Neural crest cell (in vitro differentiated cells): ENCODE data around the gene FOXP4. TPM values are rescaled to one million over a fixed set of nuclear protein-coding genes. Genes with fewer than 3 reads are reported as not detected.

Experiments
- DNase-seq: peaks from one replicate; pipeline ENCODE4 v3.0.0; 2021; ENCODE audit warnings: low read depth, mixed read lengths, low spot score
- H3K27ac Mint-ChIP-seq: one replicate; pipeline ENCODE4 v1.8.0; 2021; ENCODE audit warnings: mild to moderate bottlenecking, mixed read lengths; ENCODE audit not compliant: unreplicated experiment
- H3K27me3 Mint-ChIP-seq: 2 replicates; pipeline ENCODE4 v1.8.0; 2021; ENCODE audit warnings: low read depth, mild to moderate bottlenecking, mixed read lengths
- H3K36me3 Mint-ChIP-seq: 2 replicates; pipeline ENCODE4 v1.8.0; 2021; ENCODE audit warnings: low read depth, mild to moderate bottlenecking, mixed read lengths
- H3K4me1 Mint-ChIP-seq: 2 replicates; pipeline ENCODE4 v1.8.0; 2021; ENCODE audit warnings: mixed read lengths
- H3K4me3 Mint-ChIP-seq: one replicate; pipeline ENCODE4 v1.8.0; 2021; ENCODE audit warnings: mild to moderate bottlenecking, mixed read lengths
- H3K9me3 Mint-ChIP-seq: 2 replicates; pipeline ENCODE4 v1.8.0; 2021; ENCODE audit warnings: mixed read lengths
- total RNA-seq: library from RNA; stranded (reverse); gene quantifications from 2 replicates; pipeline ENCODE4 v1.2.1, GENCODE V29; 2021
- TF ChIP-seq, protein P1 (sequence below): fragments of 200-600 bp; sonication (generic); conservative IDR thresholded peaks from 2 replicates; pipeline ENCODE4 v1.5.0; 2021; ENCODE audit warnings: antibody characterized with exemption, mild to moderate bottlenecking

The FOXP4 gene
- total RNA-seq, 1 donor from 2014 or later = 57.9 TPM

DNA sequence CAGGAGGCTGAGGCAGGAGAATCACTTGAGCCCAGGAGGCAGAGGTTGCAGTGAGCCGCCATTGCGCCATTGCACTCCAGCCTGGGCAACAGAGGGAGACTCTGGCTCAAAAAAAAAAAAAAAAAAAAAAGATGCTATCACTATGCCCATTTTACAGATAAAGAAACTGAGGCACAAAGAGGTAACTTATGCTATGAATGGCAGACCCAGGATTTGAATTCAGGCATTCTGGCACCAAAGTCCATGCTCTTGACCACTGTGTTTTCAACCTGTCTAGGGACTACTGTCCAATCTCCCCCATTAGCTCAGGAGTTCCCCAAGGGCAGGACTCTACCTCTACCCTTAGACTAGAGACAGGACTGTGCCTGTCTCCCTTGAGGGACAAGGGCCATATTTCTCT is 82.9 kb downstream of the FOXP4 start:
- no peak for DNase-seq
- H3K4me3 Mint-ChIP-seq = no peak overlapping the region
- TF ChIP-seq, protein P1, sequence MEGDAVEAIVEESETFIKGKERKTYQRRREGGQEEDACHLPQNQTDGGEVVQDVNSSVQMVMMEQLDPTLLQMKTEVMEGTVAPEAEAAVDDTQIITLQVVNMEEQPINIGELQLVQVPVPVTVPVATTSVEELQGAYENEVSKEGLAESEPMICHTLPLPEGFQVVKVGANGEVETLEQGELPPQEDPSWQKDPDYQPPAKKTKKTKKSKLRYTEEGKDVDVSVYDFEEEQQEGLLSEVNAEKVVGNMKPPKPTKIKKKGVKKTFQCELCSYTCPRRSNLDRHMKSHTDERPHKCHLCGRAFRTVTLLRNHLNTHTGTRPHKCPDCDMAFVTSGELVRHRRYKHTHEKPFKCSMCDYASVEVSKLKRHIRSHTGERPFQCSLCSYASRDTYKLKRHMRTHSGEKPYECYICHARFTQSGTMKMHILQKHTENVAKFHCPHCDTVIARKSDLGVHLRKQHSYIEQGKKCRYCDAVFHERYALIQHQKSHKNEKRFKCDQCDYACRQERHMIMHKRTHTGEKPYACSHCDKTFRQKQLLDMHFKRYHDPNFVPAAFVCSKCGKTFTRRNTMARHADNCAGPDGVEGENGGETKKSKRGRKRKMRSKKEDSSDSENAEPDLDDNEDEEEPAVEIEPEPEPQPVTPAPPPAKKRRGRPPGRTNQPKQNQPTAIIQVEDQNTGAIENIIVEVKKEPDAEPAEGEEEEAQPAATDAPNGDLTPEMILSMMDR = no peak

DNA sequence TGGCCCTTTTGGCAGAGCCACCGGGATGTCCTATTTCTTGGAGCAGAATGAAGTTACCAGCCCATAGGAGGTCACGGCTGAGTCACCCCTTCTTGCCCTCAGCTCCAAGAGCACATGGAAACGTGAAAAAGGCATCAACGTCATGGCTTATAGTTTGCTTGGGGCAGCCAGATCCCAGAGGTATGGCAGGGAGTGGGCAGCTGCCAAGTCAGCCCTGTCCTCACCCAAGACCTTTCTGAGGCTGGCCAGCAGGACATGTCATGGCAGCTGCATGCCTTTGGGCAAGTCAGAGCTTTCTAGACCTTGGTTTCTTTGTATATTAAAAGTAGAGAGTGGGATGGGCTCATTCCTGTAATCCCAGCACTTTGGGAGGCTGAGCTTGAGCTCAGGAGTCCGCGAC is 83.9 kb downstream of the FOXP4 start:
- Mint-ChIP-seq H3K4me1 (peaks cover 17% of the 10 kb centered on the region), H3K9me3 (no peaks in the 10 kb centered on the region), H3K27ac (no peak overlapping the region), H3K4me3 (no peak overlapping the region), H3K27me3 (peaks cover 23% of the 10 kb centered on the region), H3K36me3 (no peaks in the 10 kb centered on the region)
- TF ChIP-seq, protein P1 = no peak
- no peak for DNase-seq

More for the DNA sequence above, 82.9 kb downstream of the FOXP4 start:
- Mint-ChIP-seq H3K36me3 (no peaks in the 10 kb centered on the region), H3K27me3 (peaks cover 14% of the 10 kb centered on the region), H3K4me1 (peaks cover 10% of the 10 kb centered on the region), H3K9me3 (no peaks in the 10 kb centered on the region), H3K27ac (no peak overlapping the region)

DNA sequence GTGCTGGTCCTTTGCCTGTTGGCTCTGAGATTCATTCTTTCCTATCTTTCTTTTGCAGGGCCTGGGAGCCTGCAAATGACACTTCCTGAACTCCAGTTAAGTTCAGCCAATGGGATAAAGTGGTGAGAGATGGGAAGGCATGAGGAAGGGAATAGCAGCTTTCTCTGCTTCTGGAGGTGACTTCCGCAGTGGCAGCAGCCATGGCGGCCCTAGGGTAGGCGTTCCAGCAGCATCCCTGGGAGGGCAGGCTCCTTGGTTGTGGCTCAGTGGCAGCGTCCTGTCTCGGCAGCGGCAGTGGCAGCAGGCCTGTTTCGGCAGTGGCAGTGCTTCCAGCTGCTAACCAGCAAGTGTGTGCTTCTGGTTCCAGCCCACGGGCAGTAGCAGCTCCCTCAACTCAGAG is 84.8 kb downstream of the FOXP4 start:
- Mint-ChIP-seq H3K27me3 (peaks cover 32% of the 10 kb centered on the region), H3K9me3 (no peaks in the 10 kb centered on the region), H3K27ac (no peak overlapping the region), H3K36me3 (no peaks in the 10 kb centered on the region), H3K4me3 (no peak overlapping the region), H3K4me1 (peaks cover 13% of the 10 kb centered on the region)
- TF ChIP-seq, protein P1 = no peak
- DNase-seq = no peak

DNA sequence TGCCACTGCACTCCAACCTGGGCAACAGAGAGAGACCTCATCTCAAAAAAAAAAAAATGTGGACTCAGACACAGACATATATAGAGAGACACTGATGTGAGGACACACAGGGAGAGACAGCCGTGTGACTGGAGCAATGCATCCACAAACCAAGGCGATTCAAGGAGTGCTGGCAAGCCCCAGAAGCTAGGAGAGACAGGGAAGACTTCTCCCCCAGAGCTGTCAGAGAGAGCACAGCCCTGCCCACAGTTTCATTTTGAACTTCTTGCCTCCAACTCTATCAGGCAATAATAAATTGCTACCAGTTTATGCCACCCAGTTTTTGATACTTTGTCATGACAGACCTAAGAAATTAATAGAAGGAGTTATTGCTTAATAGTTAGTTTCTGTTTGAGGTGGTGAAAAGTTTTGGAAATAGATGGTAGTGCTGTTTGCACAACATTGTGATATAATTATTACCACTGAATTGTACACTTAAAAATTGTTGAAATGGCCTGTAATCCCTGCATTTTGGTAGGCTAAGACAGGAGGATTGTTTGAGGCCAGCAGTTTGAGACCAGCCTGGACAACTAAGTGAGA is 87.0 kb downstream of the FOXP4 start:
- TF ChIP-seq, protein P1 = no peak

DNA sequence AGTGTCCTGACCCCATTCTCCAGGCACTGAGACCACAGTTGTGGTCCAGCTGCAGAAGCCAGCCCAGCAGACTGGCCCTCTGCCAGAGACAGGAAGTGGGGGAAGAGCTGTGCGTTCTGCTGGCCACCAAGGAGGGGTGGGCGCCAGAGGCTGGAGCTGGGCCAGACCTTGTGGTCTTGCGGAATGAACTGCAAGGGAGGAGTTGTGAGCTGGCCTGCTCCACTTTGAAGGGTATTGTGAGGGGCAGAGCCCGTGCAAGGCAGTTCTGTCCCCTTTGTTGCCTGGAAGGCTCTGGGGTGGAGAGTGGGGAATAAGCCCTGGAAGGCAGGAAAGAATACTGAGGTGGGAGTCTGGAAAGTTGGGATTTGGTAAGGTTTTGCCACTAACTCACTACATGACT is 88.5 kb downstream of the FOXP4 start:
- DNase-seq = no peak
- peak overlapping the region; percentile 45 for H3K4me3 Mint-ChIP-seq
- H3K27me3 Mint-ChIP-seq = peaks cover 60% of the 10 kb centered on the region
- H3K27ac Mint-ChIP-seq = peak overlapping the region; percentile 5
- no peaks in the 10 kb centered on the region for H3K36me3 Mint-ChIP-seq
- TF ChIP-seq, protein P1 = no peak
- H3K4me1 Mint-ChIP-seq = peaks cover 27% of the 10 kb centered on the region
- H3K9me3 Mint-ChIP-seq = no peaks in the 10 kb centered on the region

More for the DNA sequence above, 87.0 kb downstream of the FOXP4 start:
- H3K9me3 Mint-ChIP-seq = no peaks in the 10 kb centered on the region
- H3K27me3 Mint-ChIP-seq = peaks cover 50% of the 10 kb centered on the region
- no peak for DNase-seq
- H3K27ac Mint-ChIP-seq = no peak overlapping the region
- peaks cover 18% of the 10 kb centered on the region for H3K4me1 Mint-ChIP-seq
- no peaks in the 10 kb centered on the region for H3K36me3 Mint-ChIP-seq
- peak overlapping the region; percentile 25 for H3K4me3 Mint-ChIP-seq
